K562 (cell line): ENCODE results near the gene INMT. TPM values are rescaled to one million over a fixed set of nuclear protein-coding genes. Genes with fewer than 3 reads are reported as not detected.

Source experiments
- CHD2 ChIP-seq: IDR thresholded peaks from 2 replicates; pipeline ENCODE4 v1.6.1; 2011; ENCODE audit warnings: low read depth, low read length
- HDAC2 ChIP-seq: fragments of 450-650 bp; IDR thresholded peaks from 2 replicates; pipeline ENCODE4 v1.6.1; 2016; ENCODE audit warnings: mild to moderate bottlenecking
- KDM1A ChIP-seq, 2 experiments: fragments of 450-650 bp; IDR thresholded peaks; 2 replicates each; pipeline ENCODE4 v1.6.1; 2016; ENCODE audit warnings: mild to moderate bottlenecking in 2 of 2
- KLF13 ChIP-seq: fragments of 450-650 bp; IDR thresholded peaks from 2 replicates; pipeline ENCODE4 v1.6.1; 2016; ENCODE audit warnings: missing genetic modification characterization, low read depth, mild to moderate bottlenecking, missing compliant biosample characterization, moderate library complexity, borderline replicate concordance
- LCOR ChIP-seq: sonication (generic); formaldehyde crosslinking; IDR thresholded peaks from 2 replicates; pipeline ENCODE4 v1.8.0; 2022; ENCODE audit warnings: mild to moderate bottlenecking, missing genetic modification reagents
- PHTF2 ChIP-seq: fragments of 250-450 bp; sonication (Bioruptor Pico); IDR thresholded peaks from 2 replicates; pipeline ENCODE4 v1.5.0; 2021; ENCODE audit warnings: mild to moderate bottlenecking
- PML ChIP-seq: IDR thresholded peaks from 2 replicates; pipeline ENCODE4 v1.6.1; 2012; ENCODE audit warnings: low read length, inconsistent platforms
- POLR2AphosphoS5 ChIP-seq: IDR thresholded peaks from 2 replicates; pipeline ENCODE4 v1.6.1; 2011; ENCODE audit warnings: mild to moderate bottlenecking, low read depth, low read length, moderate library complexity; ENCODE audit not compliant: control insufficient read depth, insufficient read depth
- PTRF ChIP-seq: fragments of 450-650 bp; IDR thresholded peaks from 2 replicates; pipeline ENCODE4 v1.6.1; 2016; ENCODE audit warnings: mild to moderate bottlenecking, missing genetic modification characterization, missing compliant biosample characterization
- RCOR1 ChIP-seq, 2 experiments: IDR thresholded peaks; 2 replicates each; pipeline ENCODE4 v1.6.1; 2012; ENCODE audit warnings: low read depth in 2 of 2, low read length in 2 of 2, borderline replicate concordance in 1 of 2, improper control_type of control experiment in 1 of 2
- RREB1 ChIP-seq: fragments of 250-450 bp; sonication (Bioruptor Pico); IDR thresholded peaks from 2 replicates; pipeline ENCODE4 v1.4.0; 2020
- TEAD1 ChIP-seq, 2 experiments: fragments of 450-650 bp in 1 of 2; sonication (generic) in 1 of 2; formaldehyde crosslinking; IDR thresholded peaks; 2 replicates each; pipeline versions ENCODE4 v1.4.0 to v1.8.0; 2020 to 2022; ENCODE audit warnings: mild to moderate bottlenecking in 2 of 2, missing genetic modification reagents in 1 of 2
- ZNF398 ChIP-seq: fragments of 250-450 bp; sonication (Bioruptor Pico); IDR thresholded peaks from 2 replicates; pipeline ENCODE4 v1.8.0; 2021; ENCODE audit warnings: moderate library complexity, mild to moderate bottlenecking, inconsistent platforms
- ZNF584 ChIP-seq: fragments of 200-800 bp; sonication (Bioruptor generic); IDR thresholded peaks from 2 replicates; pipeline ENCODE4 v1.6.1; 2016; ENCODE audit warnings: low read depth, mild to moderate bottlenecking, missing genetic modification characterization, missing compliant biosample characterization
- polyA plus RNA-seq, 8 experiments: library from polyadenylated mRNA; depleted of rRNA in 4 of 8; stranded (reverse) in 5 of 8; unstranded in 3 of 8; fragments of >200 nt; fragmentation: Nextera tagmentation in 2 of 8; fragmentation: Illumina TruSeq in 1 of 8; extraction: Ambion mirVana in 2 of 8; extraction: Trizol in 1 of 8; gene quantifications; 2 replicates each; pipeline versions ENCODE4 v1.2.1 to v1.2.3, GENCODE V29; 2011 to 2014; ENCODE audit warnings: inconsistent platforms in 1 of 8, missing spikeins in 1 of 8
- total RNA-seq, 7 experiments: library from RNA; depleted of rRNA in 6 of 7; stranded (reverse); fragments of >200 nt in 6 of 7; fragmentation: Illumina TruSeq in 2 of 7; extraction: Trizol in 2 of 7; gene quantifications; 2 replicates each; pipeline versions ENCODE4 v1.2.1 to v1.2.3, GENCODE V29; 2011 to 2021; ENCODE audit warnings: low replicate concordance in 1 of 7
- TF ChIP-seq, protein P1 (sequence below): sonication (generic); formaldehyde crosslinking; IDR thresholded peaks from 2 replicates; pipeline ENCODE4 v1.8.1; 2023; ENCODE audit warnings: mild to moderate bottlenecking, missing genetic modification reagents
- TF ChIP-seq, protein P2 (sequence below): sonication (generic); formaldehyde crosslinking; IDR thresholded peaks from 2 replicates; pipeline ENCODE4 v1.9.0; 2022; ENCODE audit warnings: mild to moderate bottlenecking, missing genetic modification reagents

INMT gene
- total and polyA plus RNA-seq, 9 of the 15 experiments (the other 6 are each of a cell fraction or from before 2014, with no cell fraction given) = 0.04 to 0.27 TPM; not detected in 7

GRCh38 chr7:30761214-30762156, 9.6 kb downstream of the INMT start (continued):
- TF ChIP-seq ZNF584 (CRISPR knock-in tag) (peak; percentile 66), PTRF (peak; percentile 26; the same call in 1 of the 2 replicates), CHD2 (0 out of 2 replicates have a peak, but pooled peaks have one; percentile 11), POLR2AphosphoS5 (peak; percentile 97), ZNF398 (CRISPR knock-in tag) (no peak), KLF13 (tag) (no peak), PHTF2 (CRISPR knock-in tag) (no peak), PML (peak; percentile 98), TEAD1 (CRISPR knock-in tag; IDR thresholded peaks at IDR 0.05) (peak; percentile 94), KDM1A (IDR thresholded peaks at IDR 0.05) (peak; percentile 99), HDAC2 (peak; percentile 98), LCOR (CRISPR knock-in tag) (peak; percentile 86; the same call in 1 of the 2 replicates), RCOR1 (IDR thresholded peaks at IDR 0.05; ENCODE audit: borderline replicate concordance in 1 of 2, low read depth in 2 of 2, low read length in 2 of 2) (peak; percentile 94 to 96), RREB1 (CRISPR knock-in tag) (no peak)
- TF ChIP-seq, protein P1, sequence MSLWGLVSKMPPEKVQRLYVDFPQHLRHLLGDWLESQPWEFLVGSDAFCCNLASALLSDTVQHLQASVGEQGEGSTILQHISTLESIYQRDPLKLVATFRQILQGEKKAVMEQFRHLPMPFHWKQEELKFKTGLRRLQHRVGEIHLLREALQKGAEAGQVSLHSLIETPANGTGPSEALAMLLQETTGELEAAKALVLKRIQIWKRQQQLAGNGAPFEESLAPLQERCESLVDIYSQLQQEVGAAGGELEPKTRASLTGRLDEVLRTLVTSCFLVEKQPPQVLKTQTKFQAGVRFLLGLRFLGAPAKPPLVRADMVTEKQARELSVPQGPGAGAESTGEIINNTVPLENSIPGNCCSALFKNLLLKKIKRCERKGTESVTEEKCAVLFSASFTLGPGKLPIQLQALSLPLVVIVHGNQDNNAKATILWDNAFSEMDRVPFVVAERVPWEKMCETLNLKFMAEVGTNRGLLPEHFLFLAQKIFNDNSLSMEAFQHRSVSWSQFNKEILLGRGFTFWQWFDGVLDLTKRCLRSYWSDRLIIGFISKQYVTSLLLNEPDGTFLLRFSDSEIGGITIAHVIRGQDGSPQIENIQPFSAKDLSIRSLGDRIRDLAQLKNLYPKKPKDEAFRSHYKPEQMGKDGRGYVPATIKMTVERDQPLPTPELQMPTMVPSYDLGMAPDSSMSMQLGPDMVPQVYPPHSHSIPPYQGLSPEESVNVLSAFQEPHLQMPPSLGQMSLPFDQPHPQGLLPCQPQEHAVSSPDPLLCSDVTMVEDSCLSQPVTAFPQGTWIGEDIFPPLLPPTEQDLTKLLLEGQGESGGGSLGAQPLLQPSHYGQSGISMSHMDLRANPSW (CRISPR knock-in tag) = 0 out of 2 replicates have a peak, but pooled peaks have one; percentile 18
- TF ChIP-seq, protein P2, sequence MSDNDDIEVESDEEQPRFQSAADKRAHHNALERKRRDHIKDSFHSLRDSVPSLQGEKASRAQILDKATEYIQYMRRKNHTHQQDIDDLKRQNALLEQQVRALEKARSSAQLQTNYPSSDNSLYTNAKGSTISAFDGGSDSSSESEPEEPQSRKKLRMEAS = no peak
